Measurements from ENCODE around the gene AGAP1. TPM values are rescaled to one million over a fixed set of nuclear protein-coding genes. Genes with fewer than 3 reads are reported as not detected.

Gene AGAP1
- total RNA-seq, 1 donor from 2014 or later, result 44.7 TPM

GRCh38 chr2:235507928-235508327, 14.1 kb downstream of the AGAP1 start:
- DNase-seq (ENCODE audit: low spot score), result no peak

DNA sequence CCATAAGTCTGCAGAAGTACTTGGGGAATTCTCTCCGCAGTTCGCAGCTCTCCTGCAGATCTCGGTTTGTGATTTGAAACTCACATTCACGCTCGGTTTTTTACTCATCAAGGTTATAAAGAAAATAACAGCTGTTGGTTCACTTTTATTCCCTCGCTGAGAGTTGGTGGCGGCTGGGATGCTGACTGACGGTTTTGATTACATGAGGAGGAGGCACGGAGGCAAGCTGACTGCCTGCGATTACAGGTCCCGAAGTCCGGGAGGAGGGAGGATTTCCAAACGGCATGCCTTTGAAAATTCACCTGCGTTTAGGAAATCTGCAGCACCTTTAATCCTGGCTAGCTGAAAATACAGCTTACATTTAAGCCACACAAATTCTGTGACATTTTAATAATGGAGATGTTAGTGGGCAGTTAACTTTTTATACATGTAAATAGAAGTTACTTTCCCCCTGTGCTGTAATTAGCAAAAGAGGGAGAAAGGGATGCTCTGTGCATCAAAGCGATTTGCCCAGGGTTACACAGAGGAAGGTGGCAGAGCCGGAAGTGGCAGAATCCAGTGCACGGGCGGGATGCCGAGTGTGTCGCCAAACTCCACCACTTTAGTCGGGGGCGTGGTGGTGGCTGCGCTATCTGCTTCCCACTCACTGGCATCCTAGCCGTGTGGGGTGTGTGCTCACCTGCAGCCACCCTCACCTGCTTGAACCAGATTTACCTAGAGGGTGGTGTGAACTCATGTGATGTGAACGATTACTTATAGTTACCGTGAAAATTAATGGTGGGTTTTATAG, 14.7 kb downstream of the AGAP1 start:
- no peak for DNase-seq (ENCODE audit: low spot score)

DNA sequence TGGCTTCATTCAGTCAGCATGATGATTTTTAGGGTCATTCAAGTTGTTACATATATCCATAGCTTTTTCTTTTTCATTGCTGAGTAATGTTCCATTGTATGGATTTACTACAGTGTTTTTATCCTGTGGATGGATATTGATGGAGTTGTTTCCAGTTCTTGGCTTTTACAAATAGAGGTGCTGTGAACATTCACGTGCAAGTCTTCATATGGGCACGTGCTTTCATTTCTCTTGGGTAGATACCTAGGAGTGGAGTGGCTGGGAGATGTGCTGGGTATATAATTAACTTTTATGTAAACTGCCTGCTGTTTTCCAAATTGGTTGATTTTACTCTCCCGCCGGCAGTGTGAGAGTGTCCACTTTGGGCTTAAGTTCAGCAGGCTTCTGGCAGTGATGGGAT, 16.5 kb downstream of the AGAP1 start:
- no peak for DNase-seq (ENCODE audit: low spot score)

GRCh38 chr2:235511187-235511661, 17.4 kb downstream of the AGAP1 start:
- DNase-seq (ENCODE audit: low spot score), result peak; percentile 71

GRCh38 chr2:235511751-235512698, 18.2 kb downstream of the AGAP1 start:
- DNase-seq (ENCODE audit: low spot score), result no peak

GRCh38 chr2:235512699-235513053, 18.8 kb downstream of the AGAP1 start:
- no peak for DNase-seq (ENCODE audit: low spot score)

GRCh38 chr2:235513984-235514626, 20.3 kb downstream of the AGAP1 start:
- no peak for DNase-seq (ENCODE audit: low spot score)

DNA sequence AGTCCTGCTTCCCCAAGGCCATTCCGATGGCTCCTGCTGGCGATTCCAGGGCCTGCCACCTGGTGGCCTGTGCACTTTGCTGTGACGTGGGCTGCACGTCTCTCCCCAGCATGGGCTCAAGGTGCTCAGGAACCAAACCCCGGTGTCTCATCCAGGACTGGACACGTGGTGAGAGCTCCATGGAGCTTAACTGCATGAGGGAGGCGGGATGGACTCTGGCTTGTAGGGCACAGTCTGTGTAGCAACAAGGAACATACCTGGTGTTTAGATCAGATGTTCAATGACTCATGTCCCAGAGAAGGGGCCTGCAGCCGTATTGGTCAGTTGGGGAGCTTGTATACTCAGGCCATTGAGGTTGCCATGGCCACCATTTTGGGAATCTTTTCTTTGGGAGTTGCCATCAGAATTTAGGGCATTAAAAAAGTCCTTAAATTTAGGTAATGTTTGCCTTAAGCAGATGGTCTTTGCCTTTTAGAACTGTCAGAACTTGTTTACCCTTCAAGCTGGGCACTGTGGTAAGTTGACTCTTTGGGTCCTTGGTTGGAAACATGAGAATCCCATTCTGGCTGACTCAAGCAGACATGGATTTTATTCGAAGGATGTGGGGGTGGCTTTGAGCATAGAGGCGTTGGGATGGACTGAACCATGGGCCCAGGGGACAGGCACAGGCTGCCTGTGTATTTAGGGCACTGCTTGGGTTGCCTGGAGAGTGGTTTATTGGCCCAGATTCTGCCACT, 21.0 kb downstream of the AGAP1 start:
- DNase-seq (ENCODE audit: low spot score), result peak; percentile 70

DNA sequence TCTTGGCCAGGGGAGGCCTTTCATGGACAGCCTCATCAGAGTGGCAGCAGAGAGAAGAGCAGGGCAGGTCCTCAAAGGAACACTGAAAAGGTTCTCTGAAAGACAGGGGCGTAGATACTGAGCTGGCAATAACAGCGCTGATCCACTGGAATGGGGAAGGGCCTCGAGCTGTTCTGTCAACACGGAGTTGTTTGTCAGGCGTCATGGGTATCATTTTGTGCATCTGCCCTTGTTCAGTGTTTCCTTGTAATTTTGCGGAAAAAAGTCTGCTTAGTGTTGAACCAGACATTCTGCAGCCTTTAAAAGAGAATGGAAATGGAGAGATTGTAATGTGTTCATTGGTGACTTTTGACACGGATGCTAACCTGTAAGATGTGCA, 21.5 kb downstream of the AGAP1 start:
- DNase-seq (ENCODE audit: low spot score), result no peak

DNA sequence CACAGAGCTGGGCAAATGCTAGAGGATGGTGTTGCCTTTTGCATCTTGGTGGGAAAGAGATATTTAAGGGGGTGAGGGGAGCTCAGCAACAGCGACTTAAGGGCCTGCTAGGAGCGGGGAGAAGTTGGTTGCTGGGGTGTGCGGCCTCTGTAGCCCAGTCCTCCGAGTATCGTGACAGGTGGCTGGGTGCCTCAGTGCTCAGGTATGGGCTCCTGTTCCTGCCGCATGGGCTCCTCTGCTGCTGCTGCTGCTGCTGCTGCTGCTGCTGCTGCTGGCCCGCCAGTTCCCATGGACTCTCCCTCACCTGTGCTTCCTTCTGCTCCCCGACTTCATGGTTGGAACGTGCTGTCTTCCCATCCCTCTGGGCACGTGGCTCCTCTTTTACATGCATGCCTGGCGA, 22.0 kb downstream of the AGAP1 start:
- no peak for DNase-seq (ENCODE audit: low spot score)

- no peak for DNase-seq (ENCODE audit: low spot score)
Measured at GRCh38 chr2:235516257-235516656, 22.4 kb downstream of the AGAP1 start.

GRCh38 chr2:235518322-235519090, 24.7 kb downstream of the AGAP1 start:
- no peak for DNase-seq (ENCODE audit: low spot score)

GRCh38 chr2:235520787-235521186, 26.9 kb downstream of the AGAP1 start:
- no peak for DNase-seq (ENCODE audit: low spot score)

GRCh38 chr2:235521844-235522243, 28.0 kb downstream of the AGAP1 start:
- DNase-seq (ENCODE audit: low spot score), result no peak

DNA sequence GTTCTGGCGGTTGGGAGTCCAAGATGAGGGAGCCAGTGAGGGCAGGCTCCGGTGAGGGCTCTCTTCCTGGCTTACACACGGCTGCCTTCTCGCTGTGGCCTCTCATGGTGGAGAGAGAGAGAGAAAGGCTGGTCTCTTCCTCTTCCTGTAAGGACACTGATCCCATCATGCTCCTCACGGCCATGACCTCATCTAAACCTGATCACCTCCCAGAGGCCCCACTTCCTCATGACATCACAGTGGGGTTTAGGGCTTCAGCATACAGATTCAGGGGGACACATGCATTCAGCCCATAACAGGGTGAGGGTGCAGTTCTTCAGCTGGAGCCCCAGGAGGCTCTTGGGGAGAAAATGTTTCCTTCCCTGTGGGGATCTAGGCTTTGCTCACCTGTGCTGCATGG, 29.2 kb downstream of the AGAP1 start:
- no peak for DNase-seq (ENCODE audit: low spot score)

DNA sequence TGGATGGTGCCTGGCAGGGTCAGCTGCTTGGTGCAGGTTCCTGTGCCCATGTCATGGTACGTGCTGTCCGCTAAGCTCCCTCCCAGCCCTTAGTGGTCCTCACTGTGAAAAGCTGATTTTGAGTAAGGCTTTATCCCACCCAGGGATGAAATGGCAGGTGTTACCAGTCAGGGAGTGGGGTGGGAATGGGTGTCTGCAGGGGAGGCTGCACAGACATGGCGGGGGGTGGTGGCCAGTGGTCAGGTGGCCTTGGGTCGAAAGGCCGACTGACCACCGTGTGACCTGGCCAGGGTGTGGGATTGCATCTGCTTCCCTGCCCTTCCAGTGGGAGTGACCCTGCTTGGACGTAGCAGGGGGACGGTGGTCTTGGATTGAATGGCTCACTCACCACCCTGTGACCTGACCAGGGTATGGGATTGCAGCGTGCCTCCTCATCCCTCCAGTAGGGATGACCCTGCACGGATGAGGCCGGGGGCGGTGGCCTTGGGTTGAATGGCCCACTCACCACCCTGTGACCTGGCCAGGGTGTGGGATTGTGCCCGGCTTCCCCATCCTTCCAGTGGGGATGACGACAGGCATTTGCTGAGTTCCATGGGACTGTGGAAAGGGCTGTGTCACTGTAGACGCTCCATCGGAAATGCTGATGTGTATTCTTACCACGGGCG, 29.8 kb downstream of the AGAP1 start:
- no peak for DNase-seq (ENCODE audit: low spot score)

DNA sequence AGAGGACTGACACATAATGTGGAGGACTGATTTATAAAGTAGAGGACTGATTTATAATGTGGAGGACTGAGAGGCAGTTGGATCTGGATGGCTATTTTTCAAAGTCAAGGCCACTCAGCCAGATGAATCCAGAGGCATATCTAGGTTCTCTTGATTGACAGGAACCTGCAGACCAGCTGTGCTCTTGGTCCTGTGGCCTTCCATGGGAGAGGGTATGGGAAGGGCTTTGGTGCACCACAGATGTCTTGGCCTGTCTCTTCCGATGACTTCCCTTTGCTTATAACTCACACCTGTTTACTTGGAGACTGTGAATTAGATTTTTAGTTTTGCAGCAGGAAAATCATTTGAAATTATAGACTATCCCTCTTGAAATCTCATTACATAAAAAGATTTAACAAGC, 32.3 kb downstream of the AGAP1 start:
- no peak for DNase-seq (ENCODE audit: low spot score)

DNA sequence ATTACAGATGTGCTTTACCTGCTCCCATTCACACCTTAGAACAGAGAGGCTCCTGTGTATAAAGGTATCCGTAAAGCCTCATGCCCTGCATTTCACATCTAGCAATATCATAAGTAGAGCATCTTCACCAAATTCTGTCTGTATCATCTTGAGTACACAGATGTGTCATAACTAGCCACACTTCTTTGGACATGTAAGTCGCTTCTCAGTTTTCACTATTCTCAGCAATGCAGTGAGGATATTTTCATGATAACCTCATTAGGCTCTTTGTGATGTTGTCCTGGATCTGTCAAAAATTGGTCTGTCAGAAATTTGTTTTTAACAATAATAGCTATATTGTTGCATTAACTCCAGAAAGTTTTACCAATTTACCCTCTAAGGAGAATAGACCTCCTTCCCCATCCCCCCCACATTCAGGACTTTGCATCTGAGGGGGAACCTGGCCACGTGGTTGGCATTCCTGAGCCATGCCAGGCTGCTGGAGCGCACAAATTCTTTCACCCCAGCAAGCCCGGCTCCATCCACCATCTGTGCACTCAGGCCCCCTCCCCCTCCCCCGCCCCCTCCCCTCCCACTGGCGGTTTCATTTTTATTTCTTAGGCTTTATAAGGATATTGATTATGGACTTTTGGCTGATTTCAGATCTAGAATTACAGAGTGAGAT, 34.1 kb downstream of the AGAP1 start:
- DNase-seq (ENCODE audit: low spot score), result no peak

DNA sequence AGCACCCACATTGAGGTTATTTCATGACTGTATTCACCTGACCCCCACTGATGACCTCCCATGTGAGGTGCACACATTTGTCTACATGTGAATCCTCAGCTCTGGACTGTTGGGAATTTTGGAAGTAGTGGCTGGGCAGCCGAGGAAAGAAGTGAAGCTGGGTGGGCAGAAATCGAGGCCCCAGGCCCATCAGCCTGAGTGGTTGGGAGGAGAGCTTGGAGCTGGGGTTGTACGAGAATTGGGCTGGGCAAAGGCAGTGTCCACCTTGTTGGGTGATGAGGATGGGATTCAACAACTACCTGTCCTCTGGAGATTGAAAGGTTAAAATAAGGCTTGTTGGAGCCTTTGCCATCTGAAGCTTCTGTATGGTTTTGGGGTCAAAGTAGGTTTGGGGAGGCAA, 35.8 kb downstream of the AGAP1 start:
- no peak for DNase-seq (ENCODE audit: low spot score)

DNA sequence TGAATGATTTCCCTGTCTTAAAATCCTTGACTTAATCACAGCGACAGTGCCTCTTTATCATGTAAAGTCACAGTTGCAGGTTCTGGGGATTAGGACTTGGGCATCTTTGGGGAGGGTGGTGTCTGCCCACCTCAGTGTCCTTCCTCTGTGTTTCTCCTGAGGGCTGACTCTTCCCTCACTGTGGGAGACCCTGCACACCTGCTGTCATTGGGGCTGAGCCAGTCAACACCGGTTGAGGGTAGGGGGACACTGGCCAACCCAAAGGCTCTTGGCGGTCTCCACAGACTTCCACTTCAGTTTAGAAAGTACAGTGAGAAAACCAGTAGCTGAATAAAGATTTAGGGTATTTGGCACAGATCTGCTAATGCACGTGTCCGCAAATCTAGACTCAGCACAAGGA, 36.9 kb downstream of the AGAP1 start:
- DNase-seq (ENCODE audit: low spot score), result no peak

Measured in mucosa of gallbladder (tissue), 1 donor.